Stimulated activated naive CD4-positive, alpha-beta T cell (primary cell): Measurements from ENCODE around the gene LMBRD1.
"Not testable (repeated sequence)": the region's sequence is repeated elsewhere in the genome, so short reads cannot be mapped to it uniquely, and the experiment has no call there.

Experiments used
- DNase-seq, 6 experiments: peaks; one replicate each; lab custom pipeline; 2025; lab: John Stamatoyannopoulos, UW

The LMBRD1 gene

GRCh38 chr6:69796073-69796641 lies 653 bp downstream of the LMBRD1 start:
- DNase-seq: peak in 5 of 6 experiments; percentile 52 to 74 (median 65)

- no peak for DNase-seq
Measured at GRCh38 chr6:69795469-69796072, 1.2 kb downstream of the LMBRD1 start.

- DNase-seq: no peak
Measured at GRCh38 chr6:69792292-69792691, 4.5 kb downstream of the LMBRD1 start.

DNA sequence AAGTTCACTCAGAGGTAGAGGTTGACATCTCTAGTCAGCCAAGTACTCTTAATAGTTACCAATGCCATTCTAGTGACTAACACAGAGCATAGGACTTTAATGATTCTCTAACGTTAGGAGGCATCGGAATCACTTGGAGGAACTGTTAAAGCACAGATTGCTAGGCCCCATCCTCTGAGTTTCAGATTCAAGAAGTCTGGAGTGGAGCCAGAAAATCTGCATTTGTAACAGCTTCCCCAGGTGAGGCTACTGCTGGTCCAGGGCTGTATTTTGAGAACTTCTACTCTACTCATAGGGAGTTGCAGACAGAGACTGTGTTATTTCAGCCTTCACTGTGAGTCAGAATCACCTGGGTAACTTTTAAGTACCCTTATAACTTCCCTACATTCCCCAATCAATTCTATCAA lies 5.7 kb downstream of the LMBRD1 start:
- no peak for DNase-seq

DNA sequence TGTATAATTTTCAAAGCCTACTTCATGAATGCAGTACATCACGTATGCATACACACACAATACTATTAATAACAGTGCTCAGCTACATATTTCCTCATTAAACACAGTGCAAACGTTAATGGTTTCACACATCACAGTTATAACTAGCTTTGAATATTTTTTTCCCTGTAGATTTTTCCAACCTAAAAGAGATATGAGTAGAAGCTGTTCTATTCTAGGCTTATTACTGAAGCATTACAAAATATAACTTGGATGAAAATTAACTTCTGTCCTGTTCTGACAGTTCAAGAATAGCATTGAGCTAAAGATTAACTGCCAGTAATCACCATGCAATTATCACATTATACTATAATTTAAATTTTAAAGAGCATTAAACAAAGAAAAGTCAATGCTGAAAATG lies 6.2 kb downstream of the LMBRD1 start:
- DNase-seq: no peak

DNA sequence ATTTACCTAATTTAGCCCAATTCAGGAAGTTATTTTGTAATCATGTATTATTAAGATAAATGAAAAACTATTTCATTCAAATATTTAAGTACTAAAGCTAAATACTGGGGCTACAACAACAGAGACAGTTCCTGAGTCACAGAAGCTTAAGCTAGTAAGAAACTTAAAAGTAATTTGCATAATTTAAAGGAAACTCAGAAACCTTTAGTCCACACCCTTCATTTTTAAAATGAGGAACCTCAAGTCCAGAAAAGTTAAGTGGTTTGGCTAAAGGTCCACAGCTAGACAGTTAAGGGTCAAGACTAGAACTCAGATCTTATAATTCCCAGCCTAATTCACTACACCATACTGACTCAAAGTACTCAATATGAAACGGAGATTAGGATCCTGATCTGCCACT lies 7.2 kb downstream of the LMBRD1 start:
- DNase-seq: no peak

GRCh38 chr6:69787436-69787835 lies 9.4 kb downstream of the LMBRD1 start:
- not testable (repeated sequence) for DNase-seq

GRCh38 chr6:69785697-69786096 lies 11.1 kb downstream of the LMBRD1 start:
- no peak for DNase-seq

GRCh38 chr6:69784595-69785377 lies 12.0 kb downstream of the LMBRD1 start:
- DNase-seq: no peak

- no peak for DNase-seq
Measured at GRCh38 chr6:69783108-69783507, 13.7 kb downstream of the LMBRD1 start.

DNA sequence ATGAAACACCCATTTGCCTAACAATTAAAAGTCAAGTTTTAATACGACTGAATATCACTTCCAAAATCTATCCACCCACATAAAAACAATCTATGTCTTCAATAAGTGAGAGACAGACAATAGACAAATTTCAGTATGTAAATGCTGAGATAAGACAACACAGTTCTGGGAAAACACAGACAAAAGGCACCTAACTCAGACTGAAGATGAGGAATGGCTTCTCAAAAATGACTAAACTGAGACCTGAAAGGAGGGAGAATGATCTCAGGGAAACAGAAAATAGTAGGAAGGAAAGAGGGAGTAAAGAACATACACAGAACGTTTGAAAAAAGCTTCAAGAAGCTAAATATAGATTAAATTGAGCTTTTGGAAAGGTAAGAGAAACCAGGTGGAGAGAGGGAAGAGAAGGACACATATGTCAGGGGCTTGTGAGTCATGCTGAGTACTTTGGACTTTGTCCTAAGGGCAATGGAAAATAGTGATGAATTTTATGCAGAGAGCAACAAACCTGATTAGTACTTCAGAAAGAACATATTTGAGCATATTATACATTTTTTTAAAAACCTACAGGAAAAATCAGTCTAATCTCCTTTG lies 16.1 kb downstream of the LMBRD1 start:
- DNase-seq: no peak

DNA sequence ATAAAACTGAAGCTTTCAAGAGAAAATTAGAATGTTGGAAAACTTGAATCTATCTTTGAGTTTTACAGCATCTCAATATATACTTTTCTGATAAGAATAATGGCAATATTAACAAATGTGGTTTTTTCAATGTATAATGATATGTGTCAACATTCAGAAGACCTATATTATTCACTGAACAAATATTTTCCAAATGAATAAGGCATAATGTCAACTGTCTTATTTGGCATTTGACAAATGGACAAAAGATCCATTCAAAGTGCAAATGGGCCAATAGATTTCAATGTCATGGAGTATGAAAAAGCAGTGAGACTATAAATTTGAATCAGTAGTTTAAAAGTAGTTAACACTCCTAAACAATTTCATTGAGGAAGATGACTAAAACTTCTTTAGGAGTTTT lies 20.9 kb downstream of the LMBRD1 start:
- DNase-seq: no peak

DNA sequence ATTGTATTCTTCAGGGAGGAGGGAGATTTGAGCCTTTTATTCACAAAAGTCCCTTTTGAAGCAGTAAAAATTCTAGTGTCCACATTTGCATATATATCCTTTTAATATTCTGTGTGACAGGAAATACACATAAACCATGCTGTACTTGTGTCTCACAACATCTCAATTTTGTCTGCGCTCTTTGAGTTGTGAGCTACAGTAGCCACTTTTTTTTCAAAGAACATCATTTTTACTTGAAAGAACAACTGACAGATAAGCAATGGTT lies 21.3 kb downstream of the LMBRD1 start:
- no peak for DNase-seq

- no peak for DNase-seq
Measured at GRCh38 chr6:69774740-69775584, 21.8 kb downstream of the LMBRD1 start.

DNA sequence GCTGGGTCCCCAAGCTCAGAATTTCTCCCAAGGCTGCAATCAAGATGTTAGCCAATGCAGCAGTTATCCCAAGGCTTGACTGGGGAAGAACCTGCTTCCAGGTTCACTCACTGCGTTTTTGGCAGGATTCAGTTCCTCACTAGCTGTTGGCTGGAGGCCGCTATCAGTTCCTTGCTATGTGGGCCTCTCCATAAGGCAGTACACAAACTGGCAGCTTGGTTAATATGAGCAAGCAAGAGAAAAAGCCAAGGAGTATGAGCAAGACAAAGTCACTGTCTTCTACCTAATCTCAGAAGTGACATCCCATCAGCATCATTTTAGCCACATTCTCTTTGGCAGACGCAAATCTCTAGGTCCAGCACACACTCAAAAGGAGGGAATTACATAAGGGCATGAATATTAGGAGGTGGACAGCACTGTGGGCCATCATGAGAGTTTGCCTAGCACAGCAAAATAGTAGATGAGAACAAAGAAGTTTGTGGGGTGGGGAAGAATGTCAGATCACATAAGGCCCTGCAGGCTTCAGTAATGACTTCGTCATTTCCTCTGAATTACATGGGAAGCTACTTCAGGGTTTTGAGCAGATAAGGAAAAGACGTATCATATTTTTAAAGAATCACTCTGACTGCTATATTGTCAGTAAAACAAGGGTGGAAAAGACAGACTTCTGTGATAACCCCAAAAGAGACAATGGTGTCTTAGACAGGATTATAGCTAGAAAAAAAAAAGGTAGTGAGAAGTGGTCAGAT lies 25.5 kb downstream of the LMBRD1 start:
- DNase-seq: no peak

DNA sequence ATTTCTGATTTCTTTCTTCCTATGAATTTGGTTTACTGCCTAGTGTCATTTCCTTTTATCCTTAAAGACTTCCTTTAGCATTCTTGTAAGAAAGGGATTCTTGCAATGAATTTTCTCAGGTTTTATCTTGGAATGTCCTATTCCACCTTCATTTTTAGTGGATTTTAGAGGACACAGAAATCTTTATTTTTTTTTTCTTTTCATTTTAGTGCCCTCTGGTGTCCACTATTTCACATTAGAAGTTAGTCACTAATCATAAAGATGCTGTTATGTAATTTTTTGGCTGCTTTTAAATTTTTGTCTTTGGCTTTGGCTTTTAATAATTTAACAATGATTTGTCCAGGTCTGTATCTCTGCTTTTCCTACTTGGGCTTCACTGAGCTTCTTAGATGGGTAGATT lies 28.1 kb downstream of the LMBRD1 start:
- DNase-seq: no peak

- DNase-seq: no peak
Measured at GRCh38 chr6:69763763-69764162, 33.0 kb downstream of the LMBRD1 start.

GRCh38 chr6:69761853-69762252 lies 35.0 kb downstream of the LMBRD1 start:
- no peak for DNase-seq

DNA sequence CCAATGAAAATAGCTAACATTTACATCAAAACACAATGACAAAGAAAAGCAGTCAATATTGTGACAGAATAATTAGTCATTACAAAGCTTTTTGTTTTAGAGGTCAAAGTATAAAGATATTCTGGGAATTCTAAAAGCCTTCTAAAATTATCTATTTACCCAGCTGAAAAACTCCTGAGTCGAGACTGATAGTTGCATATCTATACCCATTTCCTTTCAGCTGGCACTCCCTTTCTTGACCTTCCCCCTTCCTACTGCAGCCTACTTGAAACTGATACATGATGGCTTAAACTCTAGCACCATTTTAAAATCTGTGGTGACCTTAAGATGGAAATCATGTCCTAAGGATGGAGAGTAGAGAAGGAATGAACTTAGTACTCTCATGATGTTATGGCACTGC lies 38.6 kb downstream of the LMBRD1 start:
- no peak for DNase-seq

GRCh38 chr6:69756907-69757306 lies 39.9 kb downstream of the LMBRD1 start:
- no peak for DNase-seq

DNA sequence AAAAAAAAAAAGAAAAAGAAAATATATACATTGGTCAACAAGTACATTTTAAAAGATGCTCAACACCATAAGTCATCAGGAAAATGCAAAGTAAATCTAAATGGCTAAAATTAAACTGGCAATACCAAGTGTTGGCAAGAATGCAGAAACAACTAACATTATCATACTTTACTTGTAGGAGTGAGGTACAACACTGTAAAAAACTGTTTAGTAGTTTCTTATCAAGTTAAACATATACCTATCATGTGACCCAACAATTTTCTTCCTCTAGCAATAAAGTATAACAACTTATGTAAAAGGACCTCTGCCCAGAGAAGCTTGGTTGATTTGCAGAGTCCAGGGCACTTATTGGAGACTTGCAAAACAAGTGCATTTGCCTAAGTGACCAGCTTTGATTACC lies 40.4 kb downstream of the LMBRD1 start:
- DNase-seq: no peak

- DNase-seq: no peak
Measured at GRCh38 chr6:69735027-69735426, 61.8 kb downstream of the LMBRD1 start.
